DMS114 treated with DMSO at 0.1 percent for 48 hours (cell line): ENCODE measurements around the gene CD2BP2.

Experiments
- DNase-seq: peaks from one replicate; lab custom pipeline; 2025; ENCODE audit not compliant: unreplicated experiment; lab: John Stamatoyannopoulos, UW

The CD2BP2 gene

DNA sequence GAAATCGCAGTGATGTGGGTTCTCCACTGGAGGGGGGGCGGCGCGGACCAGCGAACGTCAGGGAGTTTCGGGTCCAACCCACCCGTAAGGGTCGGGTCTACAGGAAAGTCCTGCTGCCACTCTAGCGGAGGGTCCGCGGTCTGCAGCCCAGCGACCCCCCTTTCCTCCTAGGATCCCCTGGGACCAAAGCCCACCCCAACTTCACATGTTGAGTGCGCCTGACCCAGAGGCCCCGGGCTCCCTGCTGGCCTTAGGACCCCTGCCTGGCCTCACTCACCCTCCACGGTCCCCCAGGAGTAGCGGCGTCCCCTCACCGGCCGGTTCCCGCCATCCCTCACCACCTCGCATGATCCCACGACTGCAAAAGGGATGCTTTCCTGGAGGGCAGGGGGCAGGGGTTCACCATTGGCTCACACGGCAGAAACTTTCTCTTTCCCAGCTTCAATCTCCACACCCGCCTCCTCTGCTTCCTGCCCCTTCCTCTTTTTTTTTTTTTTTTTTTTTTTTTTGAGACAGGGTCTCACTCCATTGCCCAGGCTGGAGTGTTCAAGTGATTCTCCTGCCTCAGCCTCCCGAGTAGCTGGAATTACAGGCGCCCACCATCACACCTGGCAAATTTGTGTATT is 24.2 kb upstream of the CD2BP2 start:
- no peak for DNase-seq

DNA sequence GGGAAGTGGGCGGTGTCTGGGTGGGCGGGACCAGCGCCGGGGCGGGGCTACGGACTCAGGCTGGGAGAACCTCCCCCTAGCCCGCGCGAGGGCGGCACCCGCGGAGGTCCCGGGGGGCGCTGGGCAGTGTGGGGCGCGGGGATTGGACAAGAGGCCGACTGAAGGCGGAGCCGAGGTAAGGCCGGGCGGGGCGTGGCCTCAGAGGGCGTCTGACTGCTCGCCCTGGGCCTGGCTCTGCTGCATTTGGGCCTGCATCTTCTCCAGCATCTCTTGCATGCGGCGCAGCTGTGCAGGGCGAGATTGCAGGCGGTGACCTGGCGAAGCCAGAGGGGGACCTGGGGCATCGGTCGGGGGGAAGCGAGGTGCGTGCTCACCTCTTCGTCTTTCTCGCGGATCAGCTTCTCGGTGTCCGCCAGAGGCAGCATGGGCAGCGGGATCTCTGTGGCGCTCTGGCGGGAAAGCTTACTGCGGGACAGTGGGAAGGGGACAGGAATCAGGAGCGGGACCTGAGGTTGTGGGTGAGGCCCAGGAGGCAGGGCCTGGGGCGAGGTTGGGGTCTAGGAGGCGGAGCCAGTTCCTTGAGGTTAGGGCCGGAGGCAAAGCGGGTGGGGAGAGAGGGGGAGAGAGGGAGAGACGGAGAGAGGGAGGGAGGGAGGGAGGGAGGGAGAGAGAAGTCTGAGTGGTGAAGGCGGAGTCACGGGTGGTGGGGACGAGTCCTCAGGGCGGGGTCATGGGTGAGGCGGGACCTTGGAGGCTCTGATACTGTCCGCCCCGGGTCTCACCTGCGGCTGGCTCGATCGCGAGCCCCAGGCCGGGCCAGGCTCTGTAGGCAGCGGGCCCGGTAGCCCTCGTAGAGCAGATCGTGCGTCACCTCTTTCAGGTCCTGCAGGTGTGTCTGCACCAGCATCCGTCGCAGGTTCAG is 23.4 kb upstream of the CD2BP2 start:
- peak; percentile 88 for DNase-seq

DNA sequence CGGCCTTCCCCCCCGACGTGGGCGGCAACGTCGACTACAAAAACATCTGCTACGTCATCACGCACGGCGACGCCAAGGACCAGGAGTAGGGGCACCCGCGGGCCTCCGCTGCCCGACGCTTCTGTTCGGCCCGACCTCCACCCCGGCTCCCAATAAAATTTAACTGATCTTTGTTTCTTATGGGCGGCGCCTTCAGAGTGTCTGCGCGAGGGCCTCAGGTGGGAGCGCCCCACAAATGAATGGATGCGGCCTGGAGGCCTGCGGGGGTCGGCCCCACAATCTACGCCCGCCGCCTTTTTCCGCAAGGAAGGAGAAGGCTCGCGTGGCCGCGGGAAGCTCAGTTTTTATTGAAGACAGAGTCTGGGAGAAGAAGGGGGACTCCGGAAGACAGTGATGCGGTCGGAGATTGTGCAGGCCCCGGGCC is 22.7 kb upstream of the CD2BP2 start:
- DNase-seq = peak; percentile 84

DNA sequence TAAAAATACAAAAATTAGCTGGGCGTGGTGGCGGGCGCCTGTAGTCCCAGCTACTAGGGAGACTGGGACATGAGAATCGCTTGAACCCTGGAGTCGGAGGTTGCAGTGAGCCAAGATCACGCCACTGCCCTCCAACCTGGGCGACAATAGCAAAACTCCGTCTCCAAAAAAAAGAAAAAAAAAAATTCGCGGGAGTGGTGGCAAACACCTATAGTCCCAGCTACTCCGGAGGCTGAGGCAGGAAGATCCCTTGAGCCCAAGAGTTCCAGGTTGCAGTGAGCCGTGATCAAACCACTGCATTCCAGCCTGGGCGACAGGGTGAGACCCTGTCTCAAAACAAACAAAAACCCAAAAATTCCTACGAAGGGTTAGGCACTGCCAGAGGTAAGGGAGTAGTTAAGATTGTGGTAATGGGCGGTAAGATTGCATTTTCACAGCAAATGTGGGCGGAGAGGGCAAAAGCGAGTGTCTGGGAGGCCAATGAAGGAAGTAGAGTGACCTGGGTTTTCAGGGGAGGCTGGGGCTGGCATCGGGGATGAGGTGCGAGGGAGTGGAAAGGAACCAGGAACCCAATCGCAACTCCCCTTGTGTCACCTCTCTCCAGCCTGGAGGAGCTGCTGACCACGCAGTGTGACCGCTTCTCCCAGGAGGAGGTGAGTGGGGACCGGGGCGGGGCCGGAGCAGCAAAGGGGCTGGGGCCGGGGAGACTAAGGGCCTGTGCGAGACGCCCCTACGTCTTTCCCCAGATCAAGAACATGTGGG is 22.1 kb upstream of the CD2BP2 start:
- no peak for DNase-seq

DNA sequence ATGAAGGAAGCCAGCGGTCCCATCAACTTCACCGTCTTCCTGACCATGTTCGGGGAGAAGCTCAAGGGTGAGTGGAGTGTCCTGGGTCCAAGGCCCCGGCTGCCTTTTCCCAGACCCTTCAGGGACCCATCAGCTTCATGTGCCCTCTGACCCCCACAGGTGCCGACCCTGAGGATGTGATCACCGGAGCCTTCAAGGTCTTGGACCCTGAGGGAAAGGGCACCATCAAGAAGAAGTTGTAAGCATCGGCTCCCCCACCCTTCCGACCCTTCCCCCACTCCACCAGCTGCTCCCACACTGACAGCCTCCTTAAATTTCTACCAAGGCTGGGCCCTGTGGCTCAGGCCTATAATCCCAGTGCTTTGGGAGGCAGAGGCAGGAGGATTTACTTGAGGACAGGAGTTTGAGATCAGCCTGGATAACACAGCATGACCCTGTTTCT is 21.4 kb upstream of the CD2BP2 start:
- no peak for DNase-seq

DNA sequence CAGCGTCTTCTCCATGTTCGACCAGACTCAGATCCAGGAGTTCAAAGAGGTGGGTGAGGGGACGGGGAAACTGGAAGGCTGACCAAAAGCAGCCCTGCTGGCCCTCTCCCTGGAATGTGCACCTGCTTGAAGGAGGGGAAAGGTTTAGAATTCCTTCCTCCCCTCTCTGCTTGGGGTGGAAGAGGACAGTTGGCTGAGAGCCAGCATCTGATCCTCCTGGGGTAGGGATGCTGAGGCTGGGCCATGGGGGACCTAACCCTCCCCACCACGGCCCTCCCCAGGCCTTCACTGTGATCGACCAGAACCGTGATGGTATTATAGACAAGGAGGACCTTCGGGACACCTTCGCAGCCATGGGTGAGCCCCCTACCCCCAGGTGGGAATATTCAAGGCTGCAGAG is 20.8 kb upstream of the CD2BP2 start:
- no peak for DNase-seq

DNA sequence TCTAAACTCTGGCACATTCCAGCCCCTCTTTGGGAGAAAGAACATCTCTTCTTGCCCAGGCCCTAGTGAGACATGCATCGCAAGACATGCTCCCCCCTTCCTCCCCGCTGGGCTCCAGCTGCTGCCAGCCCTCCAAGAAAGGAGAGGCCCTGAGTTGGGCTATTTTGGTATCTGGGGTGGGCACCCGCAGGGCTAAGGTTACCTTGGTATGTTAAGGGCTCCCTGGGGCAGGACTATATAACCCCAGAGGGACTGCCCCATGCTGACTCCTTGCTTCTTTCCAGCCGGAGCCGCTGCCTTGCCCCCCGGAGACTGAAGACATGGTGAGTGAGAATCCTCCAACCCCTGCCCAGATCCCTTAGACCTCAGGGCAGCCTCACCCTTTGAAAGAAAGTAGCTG is 19.4 kb upstream of the CD2BP2 start, which contains the start of gene MYL11:
Gene MYL11, plus strand, starts transcription at position 265 of the 400 bp plus-strand sequence. Its CDS starts 56 bp downstream, at position 321.
- no peak for DNase-seq

DNA sequence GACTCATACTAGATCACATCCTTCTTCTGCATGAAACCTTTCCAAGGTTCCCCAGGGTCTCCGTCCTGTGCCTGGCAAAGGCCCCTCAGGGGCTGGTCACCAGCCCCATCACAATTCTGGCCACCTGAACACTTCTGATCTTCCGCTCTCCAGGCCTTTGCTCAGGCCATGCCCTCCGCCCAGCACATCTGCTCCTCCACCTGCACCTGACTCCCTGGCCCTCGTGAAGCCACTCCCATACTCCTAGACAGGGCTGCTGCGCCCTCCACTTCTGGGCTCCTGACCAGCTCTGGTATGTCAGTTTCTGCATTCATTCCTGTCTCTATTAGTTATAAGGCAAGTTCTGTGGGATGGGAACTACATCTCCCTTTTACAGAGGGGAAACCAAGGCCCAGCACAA is 17.6 kb upstream of the CD2BP2 start:
- no peak for DNase-seq

DNA sequence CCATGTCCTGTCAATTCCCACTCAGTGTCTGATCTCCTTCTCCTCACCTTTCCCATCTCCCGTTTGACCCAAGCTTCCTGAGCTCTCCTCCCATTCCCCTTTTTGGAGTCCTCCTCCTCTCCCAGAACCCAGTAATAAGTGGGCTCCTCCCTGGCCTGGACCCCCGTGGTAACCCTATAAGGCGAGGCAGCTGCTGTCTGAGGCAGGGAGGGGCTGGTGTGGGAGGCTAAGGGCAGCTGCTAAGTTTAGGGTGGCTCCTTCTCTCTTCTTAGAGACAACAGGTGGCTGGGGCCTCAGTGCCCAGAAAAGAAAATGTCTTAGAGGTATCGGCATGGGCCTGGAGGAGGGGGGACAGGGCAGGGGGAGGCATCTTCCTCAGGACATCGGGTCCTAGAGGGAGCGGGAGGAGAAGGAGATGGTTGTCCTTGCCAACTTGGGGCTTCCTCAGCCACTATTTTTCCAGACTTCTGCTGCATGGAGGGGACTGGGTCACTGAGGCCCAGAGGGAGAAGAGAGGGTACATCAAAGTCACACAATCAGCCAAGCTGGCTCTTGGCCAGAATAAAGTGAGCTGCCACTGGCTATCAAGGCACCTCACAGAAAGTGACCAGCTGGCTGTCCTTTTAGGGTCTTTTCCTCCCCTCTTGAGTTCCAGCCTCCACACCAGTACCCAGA is 17.1 kb upstream of the CD2BP2 start:
- no peak for DNase-seq

DNA sequence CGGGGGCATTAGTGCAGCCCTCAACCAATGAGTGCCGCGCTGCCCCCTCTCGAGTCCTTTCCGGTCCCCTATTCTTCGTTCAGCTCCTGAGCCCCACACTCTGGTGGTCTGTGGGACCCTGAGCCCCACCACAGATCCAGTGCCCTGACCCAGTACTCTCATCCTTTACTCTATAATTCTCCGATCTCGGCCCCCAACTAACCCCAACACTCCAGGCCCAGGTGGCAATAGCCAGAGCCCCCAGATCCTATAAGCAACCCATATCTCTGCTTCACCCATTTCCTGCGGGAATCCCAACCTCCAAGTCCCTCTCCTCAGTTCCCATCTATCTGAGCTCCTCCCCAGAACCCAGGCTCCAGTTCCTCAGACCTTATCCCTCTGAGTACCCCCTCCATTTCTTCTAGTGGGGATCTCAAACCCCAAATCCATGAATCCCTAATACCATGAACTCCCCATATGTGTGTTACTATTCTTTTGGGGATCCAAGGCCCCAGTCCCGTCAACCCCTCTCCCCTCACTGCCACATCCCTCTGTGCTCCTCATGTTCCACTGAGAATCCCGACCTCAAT is 16.2 kb upstream of the CD2BP2 start:
- no peak for DNase-seq

DNA sequence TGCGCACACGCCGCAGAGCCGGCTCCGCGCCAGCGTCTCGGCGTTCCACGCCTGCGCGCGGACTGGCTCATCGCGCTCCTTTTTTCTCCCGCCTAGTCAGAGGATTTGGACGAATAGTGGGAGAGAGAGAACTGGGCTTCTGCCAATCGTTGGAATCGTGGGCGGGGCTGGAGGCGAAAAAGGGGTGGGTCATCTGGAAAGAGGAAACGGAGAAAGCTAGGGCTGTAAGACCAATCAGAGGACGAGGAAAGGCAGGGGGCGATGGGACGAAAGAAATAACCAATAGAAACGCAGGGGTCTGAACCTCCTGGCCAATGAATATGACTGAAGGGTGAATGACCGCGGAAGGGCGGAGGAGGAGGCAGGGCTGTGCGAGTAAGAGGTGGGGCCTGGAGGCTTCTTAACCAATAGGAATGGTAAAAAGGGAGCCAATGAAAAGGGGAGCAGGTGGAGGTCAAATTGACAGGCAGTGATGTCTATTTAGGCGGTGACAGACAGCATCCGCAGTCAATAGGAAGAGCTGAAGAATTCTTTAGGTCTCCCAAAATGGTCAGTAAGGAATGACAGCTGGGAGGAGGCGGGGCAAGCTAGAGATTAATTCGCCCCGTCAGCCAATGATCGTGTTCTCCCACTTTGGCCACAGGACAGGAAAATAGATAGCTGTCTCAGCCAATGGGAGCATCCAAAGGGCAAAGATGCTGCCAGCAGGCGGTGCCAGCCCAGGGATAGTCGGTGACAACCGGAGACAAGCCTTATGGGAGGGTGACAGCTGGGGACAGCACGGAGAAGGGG is 15.5 kb upstream of the CD2BP2 start, which contains the start of gene TBC1D10B:
Gene TBC1D10B, minus strand, starts transcription at position 39 of the 792 bp plus-strand sequence. CDS start 311 bp downstream, outside the sequence.
- peak; percentile 100 for DNase-seq

DNA sequence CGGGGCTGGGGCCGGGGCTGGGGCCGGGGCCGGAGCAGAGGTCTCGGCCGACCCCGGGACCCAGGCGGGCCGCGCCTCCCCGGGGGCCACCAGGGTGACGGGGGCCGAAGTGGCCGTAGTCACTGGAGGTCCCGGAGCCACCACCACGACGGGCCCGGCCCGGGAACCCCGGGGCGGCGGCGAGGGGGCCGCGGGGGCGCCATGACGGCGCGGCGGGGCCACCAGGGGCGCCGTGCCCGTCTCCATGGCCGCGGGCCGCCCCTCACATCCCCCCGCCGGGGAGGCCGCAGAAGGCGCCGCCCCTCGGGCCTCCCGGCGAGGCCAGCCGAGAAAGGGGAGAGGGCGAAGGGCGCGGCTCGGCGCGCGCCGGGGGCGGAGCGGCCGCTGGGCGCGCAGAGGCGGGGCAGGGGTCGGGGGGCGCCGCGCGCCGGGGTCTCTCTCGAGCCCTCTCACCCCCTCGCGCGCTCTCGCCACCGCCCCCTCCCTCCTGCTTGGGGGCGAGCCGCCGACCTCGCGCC is 14.9 kb upstream of the CD2BP2 start:
- no peak for DNase-seq

DNA sequence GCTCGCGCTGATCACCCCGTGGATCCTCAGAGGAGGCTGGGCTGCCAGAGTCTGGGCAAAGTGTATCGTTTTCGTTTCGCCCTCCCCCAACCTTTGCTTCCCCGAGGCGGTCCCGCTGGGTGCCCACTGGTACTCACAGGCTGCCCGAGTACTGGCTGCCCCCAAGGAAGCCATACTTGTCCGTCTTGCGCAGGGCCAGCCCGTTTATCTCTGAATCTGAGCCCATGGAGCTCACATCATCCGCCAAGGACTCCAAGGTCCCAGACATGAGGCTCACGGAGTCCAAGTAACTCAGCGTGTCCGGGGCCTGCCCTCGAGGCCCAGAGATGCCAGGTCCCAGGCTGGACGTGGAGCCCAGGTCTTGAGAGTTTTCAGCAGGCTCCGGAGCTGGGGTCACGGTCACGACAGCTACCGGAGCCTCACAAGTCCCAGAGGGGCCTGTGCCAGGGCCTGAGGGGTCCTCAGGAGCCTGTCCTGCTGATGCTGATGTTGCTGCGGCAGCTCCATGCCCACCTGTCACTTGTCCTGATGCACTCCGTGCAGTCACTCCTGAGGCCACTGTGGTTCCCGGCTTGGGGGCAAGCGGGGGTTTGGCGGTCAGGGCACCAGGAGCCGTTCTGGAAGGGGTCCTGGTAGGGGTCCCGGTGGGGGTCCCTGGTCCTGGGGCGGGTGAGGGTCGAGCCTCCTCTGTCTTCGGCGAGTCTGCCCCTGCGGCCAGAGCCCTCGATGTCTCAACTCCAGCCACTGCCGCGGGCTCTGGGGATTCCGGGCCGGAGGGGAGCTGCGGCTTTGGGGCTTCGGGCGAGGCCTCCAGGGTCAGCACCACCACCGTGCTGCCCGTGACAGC is 14.2 kb upstream of the CD2BP2 start:
- DNase-seq = no peak

DNA sequence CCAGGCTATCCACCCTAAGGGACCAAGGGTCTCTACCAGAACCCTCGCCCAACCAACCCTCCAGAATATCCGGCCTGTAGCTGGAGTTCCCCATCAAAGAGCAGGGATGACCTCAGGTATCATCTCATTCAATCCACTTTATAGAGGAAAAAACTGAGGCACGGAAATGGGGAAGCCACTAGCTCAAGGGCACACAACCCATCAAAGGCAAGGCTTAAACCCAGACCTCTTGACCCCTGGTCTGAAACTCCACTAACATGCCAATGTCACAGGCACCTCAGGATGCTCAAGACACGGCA is 13.6 kb upstream of the CD2BP2 start:
- no peak for DNase-seq

DNA sequence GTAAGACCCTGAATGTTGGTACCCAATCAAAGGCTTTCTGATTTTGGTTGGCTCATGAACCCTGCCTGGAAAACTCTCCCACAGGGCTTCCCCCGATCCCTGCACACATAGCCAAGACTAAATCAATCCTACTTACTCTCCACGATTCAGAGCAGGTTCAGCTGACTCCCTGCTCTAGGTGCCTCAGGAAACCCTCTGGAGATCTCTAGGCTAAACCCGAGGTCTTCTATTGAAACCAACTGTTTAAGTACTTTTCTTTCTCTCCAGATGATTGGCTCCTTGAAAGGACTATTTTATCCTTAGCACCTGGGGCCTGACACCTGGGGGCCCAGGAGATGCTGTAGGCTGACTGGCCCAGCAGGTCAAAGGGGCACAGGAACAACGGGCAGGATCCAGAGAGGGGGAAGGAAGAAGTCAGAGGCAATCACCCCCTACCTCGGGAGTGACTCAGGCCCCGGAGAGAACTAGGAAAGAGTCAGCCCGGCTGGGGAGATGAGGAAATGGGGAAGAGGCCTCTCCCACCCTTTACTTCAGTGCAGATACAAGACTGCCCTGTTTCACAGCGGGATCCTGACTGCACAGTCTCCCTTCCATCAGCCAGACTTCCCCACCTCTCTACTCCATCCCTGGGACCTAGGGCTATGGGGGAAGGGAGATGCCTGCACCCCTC is 13.1 kb upstream of the CD2BP2 start:
- no peak for DNase-seq

DNA sequence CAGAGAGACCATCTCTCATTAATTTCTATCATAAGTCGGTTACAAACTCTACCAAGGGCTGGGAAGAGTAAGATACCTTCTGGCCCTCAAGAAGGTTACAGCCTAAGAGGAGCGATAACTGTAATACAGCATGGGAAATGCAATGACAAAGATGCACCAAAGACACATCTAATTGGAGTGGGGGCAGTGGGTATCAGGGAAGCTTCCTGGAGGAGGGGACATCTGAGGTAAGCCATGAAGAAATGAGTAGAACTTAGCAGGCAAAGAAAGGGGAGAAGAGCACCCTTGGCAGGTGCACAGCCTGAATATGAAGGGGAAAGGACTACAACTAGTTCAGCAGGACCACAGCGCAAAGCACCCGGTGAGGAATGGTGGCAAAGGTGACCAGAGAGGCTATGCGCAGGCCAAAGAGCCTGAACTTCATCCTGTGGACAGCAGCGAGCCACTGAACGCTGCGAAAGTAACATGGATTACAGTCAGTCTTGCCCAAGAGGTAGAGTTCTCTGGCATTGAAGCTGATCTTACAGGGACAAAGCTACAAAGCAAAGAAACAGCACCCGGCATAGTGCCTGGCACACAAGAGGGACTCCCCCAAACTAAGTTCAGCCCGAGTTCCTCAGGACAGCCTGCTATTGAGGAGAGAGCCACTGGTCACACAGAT is 12.4 kb upstream of the CD2BP2 start:
- no peak for DNase-seq

DNA sequence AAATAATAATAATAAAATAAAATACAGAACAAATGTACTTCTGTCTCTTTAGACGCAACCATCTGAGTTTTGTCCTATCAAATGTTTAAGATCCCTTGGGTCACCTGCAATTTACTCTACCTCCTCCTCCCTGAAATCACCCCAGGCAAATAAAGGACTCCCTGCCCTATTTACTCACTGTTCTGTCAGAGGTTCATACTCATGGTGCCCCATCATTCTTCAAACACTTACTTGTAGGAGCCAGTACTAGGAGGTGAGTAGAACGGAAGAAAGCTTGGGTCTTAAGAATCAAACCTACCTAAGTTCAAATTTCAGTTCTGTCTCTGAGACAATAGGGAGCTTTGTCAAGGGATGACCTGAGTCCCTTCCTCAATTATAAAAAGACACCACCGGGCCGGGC is 11.4 kb upstream of the CD2BP2 start:
- no peak for DNase-seq

DNA sequence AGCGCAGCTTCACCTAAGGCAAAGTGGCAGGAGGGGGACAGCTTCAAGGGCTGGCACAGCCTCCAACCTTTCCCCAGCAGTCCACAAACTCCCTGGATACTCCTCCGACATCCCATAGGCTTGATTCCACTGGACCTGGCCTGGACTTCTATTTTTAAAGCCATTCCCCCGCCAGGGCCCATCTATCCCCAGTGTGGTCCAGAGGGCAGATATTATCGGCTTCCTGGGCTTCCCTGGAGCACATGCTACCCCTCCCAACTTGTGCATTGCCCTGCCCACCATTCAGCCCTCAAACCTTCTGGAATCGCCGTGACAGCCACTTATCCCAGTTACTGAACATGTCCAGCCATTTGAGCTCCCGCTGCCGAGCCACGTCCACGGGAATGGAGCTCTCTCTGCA is 10.1 kb upstream of the CD2BP2 start:
- DNase-seq = no peak
